ENCODE data around the gene PLD1. TPM values are rescaled to one million over a fixed set of nuclear protein-coding genes. Genes with fewer than 3 reads are reported as not detected.

The PLD1 gene
- total RNA-seq, 6 donors from 2014 or later = 11.2 to 47.1 (median 15.6) TPM

DNA sequence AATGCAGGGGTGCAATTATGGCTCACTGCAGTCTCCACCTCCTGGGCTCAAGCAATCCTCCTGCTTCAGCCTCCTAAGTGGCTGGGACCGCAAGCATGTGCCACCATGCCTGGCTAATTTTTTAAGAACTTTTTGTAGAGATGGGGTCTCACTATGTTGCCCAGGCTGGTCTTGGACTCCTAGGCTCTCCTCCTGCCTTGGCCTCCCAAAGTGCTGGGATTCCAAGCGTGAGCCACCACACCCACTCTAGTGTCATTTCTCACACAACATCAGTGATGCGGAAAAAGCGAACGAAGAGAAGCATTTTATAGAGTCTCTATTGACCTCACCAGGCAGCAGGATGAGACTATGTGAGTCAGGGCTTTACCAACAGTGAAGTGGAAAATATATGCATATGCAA, 137.7 kb downstream of the PLD1 start:
- Histone ChIP-seq H3K9me3 (no peaks in the 10 kb centered on the region), H3K27me3 (no peaks in the 10 kb centered on the region), H3K27ac (no peak overlapping the region), H3K4me1 (no peaks in the 10 kb centered on the region), H3K36me3 (no peaks in the 10 kb centered on the region), H3K4me3 (no peak overlapping the region)
- no peak for DNase-seq
- TF ChIP-seq POLR2AphosphoS5 (IDR thresholded peaks at IDR 0.05) (no peak), EP300 (IDR thresholded peaks at IDR 0.05) (no peak), POLR2A (IDR thresholded peaks at IDR 0.05) (no peak), CTCF (IDR thresholded peaks at IDR 0.05) (no peak)
- ATAC-seq (ENCODE audit: low FRiP score in 2 of 2) = no peak
- 96% methylated on average over 5 of the region's 5 CpGs for WGBS, 2 donors

GRCh38 chr3:171672124-171672523, 138.2 kb downstream of the PLD1 start:
- no peak overlapping the region for H3K4me3 ChIP-seq
- DNase-seq = no peak
- H3K27me3 ChIP-seq = no peaks in the 10 kb centered on the region
- no peak overlapping the region for H3K27ac ChIP-seq
- H3K36me3 ChIP-seq = no peaks in the 10 kb centered on the region
- no peaks in the 10 kb centered on the region for H3K9me3 ChIP-seq
- no peaks in the 10 kb centered on the region for H3K4me1 ChIP-seq
- ATAC-seq (ENCODE audit: low FRiP score in 2 of 2) = no peak
- TF ChIP-seq POLR2A (IDR thresholded peaks at IDR 0.05) = no peak
- TF ChIP-seq POLR2AphosphoS5 (IDR thresholded peaks at IDR 0.05) = no peak
- TF ChIP-seq EP300 (IDR thresholded peaks at IDR 0.05) = no peak
- no peak for TF ChIP-seq CTCF (IDR thresholded peaks at IDR 0.05)
- 82 to 87% methylated on average over 3 of the region's 3 CpGs for WGBS, 2 donors

- Histone ChIP-seq H3K27ac (no peak overlapping the region), H3K36me3 (no peaks in the 10 kb centered on the region), H3K27me3 (no peaks in the 10 kb centered on the region), H3K4me3 (no peak overlapping the region), H3K9me3 (no peaks in the 10 kb centered on the region), H3K4me1 (no peaks in the 10 kb centered on the region)
- 89 to 92% methylated on average over 4 of the region's 4 CpGs for WGBS, 2 donors
- TF ChIP-seq POLR2AphosphoS5 (IDR thresholded peaks at IDR 0.05) = no peak
- TF ChIP-seq CTCF (IDR thresholded peaks at IDR 0.05) = no peak
- no peak for TF ChIP-seq POLR2A (IDR thresholded peaks at IDR 0.05)
- TF ChIP-seq EP300 (IDR thresholded peaks at IDR 0.05) = no peak
- no peak for ATAC-seq (ENCODE audit: low FRiP score in 2 of 2)
- no peak for DNase-seq
These were observed 138.6 kb downstream of the PLD1 start for GRCh38 chr3:171671709-171672108.

- TF ChIP-seq POLR2AphosphoS5 (IDR thresholded peaks at IDR 0.05) (no peak), POLR2A (IDR thresholded peaks at IDR 0.05) (no peak), EP300 (IDR thresholded peaks at IDR 0.05) (no peak), CTCF (IDR thresholded peaks at IDR 0.05) (no peak)
- Histone ChIP-seq H3K27me3 (no peaks in the 10 kb centered on the region), H3K27ac (no peak overlapping the region), H3K9me3 (no peaks in the 10 kb centered on the region), H3K36me3 (peaks cover 2 to 9% (median 5%) of the 10 kb centered on the region in 4 donors), H3K4me1 (no peaks in the 10 kb centered on the region), H3K4me3 (no peak overlapping the region)
- ATAC-seq (ENCODE audit: low FRiP score in 2 of 2) = no peak
- DNase-seq = no peak
- WGBS, 2 donors = 92 to 95% methylated on average over 4 of the region's 4 CpGs
These were observed 143.8 kb downstream of the PLD1 start for GRCh38 chr3:171666516-171666915.

GRCh38 chr3:171663805-171664204, 146.5 kb downstream of the PLD1 start:
- Histone ChIP-seq H3K36me3 (peaks cover 5 to 9% (median 7%) of the 10 kb centered on the region in 4 donors), H3K4me1 (no peaks in the 10 kb centered on the region), H3K27me3 (no peaks in the 10 kb centered on the region), H3K27ac (no peak overlapping the region), H3K4me3 (no peak overlapping the region), H3K9me3 (no peaks in the 10 kb centered on the region)
- 93 to 95% methylated on average over 4 of the region's 4 CpGs for WGBS, 2 donors
- no peak for TF ChIP-seq EP300 (IDR thresholded peaks at IDR 0.05)
- no peak for DNase-seq
- no peak for ATAC-seq (ENCODE audit: low FRiP score in 2 of 2)
